H9 (cell line): ENCODE data around the gene MYLK. TPM values are rescaled to one million over a fixed set of nuclear protein-coding genes. Genes with fewer than 3 reads are reported as not detected.

Experiments used
- DNase-seq: peaks from one replicate; pipeline ENCODE4 v3.0.0-alpha.2; 2017
- H2AFZ ChIP-seq: one replicate; pipeline ENCODE4 v1.6.1; 2013; ENCODE audit warnings: mild to moderate bottlenecking, low read length, control low read depth, moderate library complexity
- H2AK5ac ChIP-seq: 2 replicates; pipeline ENCODE4 v1.6.1; 2013; ENCODE audit warnings: low read length, control low read depth, mixed read lengths; ENCODE audit not compliant: insufficient read length
- H2BK120ac ChIP-seq: one replicate; pipeline ENCODE4 v1.6.1; 2013; ENCODE audit warnings: low read depth, mild to moderate bottlenecking, low read length, control low read depth, inconsistent platforms; ENCODE audit not compliant: poor library complexity, severe bottlenecking
- H2BK12ac ChIP-seq: 2 replicates; pipeline ENCODE4 v1.6.1; 2013; ENCODE audit warnings: low read length, control low read depth, mixed read lengths, low read depth; ENCODE audit not compliant: insufficient read length
- H2BK15ac ChIP-seq: 2 replicates; pipeline ENCODE4 v1.6.1; 2013; ENCODE audit warnings: low read depth, low read length, control low read depth
- H2BK20ac ChIP-seq: one replicate; pipeline ENCODE4 v1.6.1; 2013; ENCODE audit warnings: low read depth, mild to moderate bottlenecking, low read length, control low read depth, inconsistent platforms; ENCODE audit not compliant: poor library complexity, severe bottlenecking
- H2BK5ac ChIP-seq: 2 replicates; pipeline ENCODE4 v1.6.1; 2013; ENCODE audit warnings: low read length, control low read depth, mixed read lengths; ENCODE audit not compliant: insufficient read length
- H3K14ac ChIP-seq: 2 replicates; pipeline ENCODE4 v1.6.1; 2013; ENCODE audit warnings: low read length, control low read depth; ENCODE audit not compliant: insufficient read depth
- H3K18ac ChIP-seq: 2 replicates; pipeline ENCODE4 v1.6.1; 2013; ENCODE audit warnings: low read depth, mild to moderate bottlenecking, mixed read lengths, low read length, control low read depth; ENCODE audit not compliant: insufficient read length
- H3K23ac ChIP-seq: 2 replicates; pipeline ENCODE4 v1.6.1; 2013; ENCODE audit warnings: low read length, control low read depth, mixed read lengths, low read depth; ENCODE audit not compliant: insufficient read length
- H3K23me2 ChIP-seq: 2 replicates; pipeline ENCODE4 v1.6.1; 2013; ENCODE audit warnings: low read depth, mild to moderate bottlenecking, mixed read lengths, low read length, control low read depth; ENCODE audit not compliant: insufficient read length, poor library complexity, severe bottlenecking
- H3K27ac ChIP-seq: 2 replicates; pipeline ENCODE4 v1.5.1; 2013; ENCODE audit warnings: low read length, control low read depth, mixed read lengths, low read depth; ENCODE audit not compliant: insufficient read length
- H3K27me3 ChIP-seq: 2 replicates; pipeline ENCODE4 v1.6.1; 2013; ENCODE audit warnings: low read length, control low read depth, inconsistent platforms; ENCODE audit not compliant: insufficient read depth
- H3K4ac ChIP-seq: 2 replicates; pipeline ENCODE4 v1.6.1; 2013; ENCODE audit warnings: low read depth, mild to moderate bottlenecking, control low read depth, inconsistent platforms, low read length, moderate library complexity
- H3K4me1 ChIP-seq: 2 replicates; pipeline ENCODE4 v1.6.1; 2013; ENCODE audit warnings: low read length, control low read depth, inconsistent platforms; ENCODE audit not compliant: insufficient read depth
- H3K4me2 ChIP-seq: 2 replicates; pipeline ENCODE4 v1.6.1; 2013; ENCODE audit warnings: low read length, control low read depth, mixed read lengths; ENCODE audit not compliant: insufficient read length, insufficient read depth
- H3K56ac ChIP-seq: 2 replicates; pipeline ENCODE4 v1.6.1; 2013; ENCODE audit warnings: low read depth, mild to moderate bottlenecking, mixed read lengths, low read length, control low read depth; ENCODE audit not compliant: insufficient read length
- H3K79me1 ChIP-seq: 2 replicates; pipeline ENCODE4 v1.6.1; 2013; ENCODE audit warnings: low read depth, mild to moderate bottlenecking, moderate library complexity, low read length, control low read depth, inconsistent platforms; ENCODE audit not compliant: insufficient read depth, poor library complexity, severe bottlenecking
- H3K79me2 ChIP-seq: 2 replicates; pipeline ENCODE4 v1.6.1; 2013; ENCODE audit warnings: low read length, control low read depth, inconsistent platforms; ENCODE audit not compliant: insufficient read depth
- H3K9ac ChIP-seq: 2 replicates; pipeline ENCODE4 v1.6.1; 2013; ENCODE audit warnings: low read length, control low read depth, mixed read lengths; ENCODE audit not compliant: insufficient read length; ENCODE audit errors: extremely low read depth
- H3K9me3 ChIP-seq: one replicate; pipeline ENCODE4 v1.6.1; 2013; ENCODE audit warnings: low read depth, low read length, inconsistent platforms; ENCODE audit not compliant: control insufficient read depth
- H3T11ph ChIP-seq: one replicate; pipeline ENCODE4 v1.6.1; 2013; ENCODE audit warnings: mild to moderate bottlenecking, low read length, control low read depth, inconsistent platforms
- H4K20me1 ChIP-seq: one replicate; pipeline ENCODE4 v1.6.1; 2013; ENCODE audit not compliant: control insufficient read depth, insufficient read length, insufficient read depth
- H4K5ac ChIP-seq: 2 replicates; pipeline ENCODE4 v1.6.1; 2013; ENCODE audit warnings: low read depth, mild to moderate bottlenecking, mixed read lengths, low read length, control low read depth; ENCODE audit not compliant: insufficient read length
- H4K8ac ChIP-seq: replicated peaks from 2 replicates; pipeline ENCODE4 v1.6.1; 2013; ENCODE audit warnings: low read length, control low read depth, mixed read lengths, low read depth; ENCODE audit not compliant: insufficient read length
- H4K91ac ChIP-seq: 2 replicates; pipeline ENCODE4 v1.6.1; 2013; ENCODE audit warnings: low read depth, mild to moderate bottlenecking, moderate library complexity, mixed read lengths, low read length, control low read depth; ENCODE audit not compliant: insufficient read length
- H3K27ac Mint-ChIP-seq, 3 experiments: 2 replicates in 2 of 3; 3 replicates in 1 of 3; pipeline ENCODE4 v1.8.0; 2020 to 2021; ENCODE audit warnings: mixed read lengths in 3 of 3, mild to moderate bottlenecking in 1 of 3, moderate library complexity in 1 of 3
- H3K27me3 Mint-ChIP-seq: 2 replicates; pipeline ENCODE4 v1.8.0; 2021; ENCODE audit warnings: low read depth, mild to moderate bottlenecking, moderate library complexity, mixed read lengths
- H3K36me3 Mint-ChIP-seq, 3 experiments: 2 replicates in 2 of 3; 3 replicates in 1 of 3; pipeline ENCODE4 v1.8.0; 2020 to 2021; ENCODE audit warnings: low read depth in 3 of 3, mixed read lengths in 3 of 3; ENCODE audit not compliant: insufficient read depth in 1 of 3
- H3K4me1 Mint-ChIP-seq, 2 experiments: 2 replicates each; pipeline ENCODE4 v1.8.0; 2020; ENCODE audit warnings: mixed read lengths in 2 of 2
- H3K4me3 Mint-ChIP-seq, 2 experiments: 2 replicates in 1 of 2; 3 replicates in 1 of 2; pipeline ENCODE4 v1.8.0; 2020 to 2021; ENCODE audit warnings: mild to moderate bottlenecking in 2 of 2, mixed read lengths in 2 of 2, moderate library complexity in 1 of 2
- H3K9me3 Mint-ChIP-seq, 2 experiments: 2 replicates in 1 of 2; 3 replicates in 1 of 2; pipeline ENCODE4 v1.8.0; 2020; ENCODE audit warnings: mild to moderate bottlenecking in 2 of 2, mixed read lengths in 2 of 2, moderate library complexity in 1 of 2
- CTCF ChIP-seq: fragments of 200-600 bp; sonication (generic); conservative IDR thresholded peaks from 3 replicates; pipeline ENCODE4 v1.8.0; 2021; ENCODE audit warnings: antibody characterized with exemption, mild to moderate bottlenecking
- WGBS: extraction: QIAGEN DNeasy Blood & Tissue Kit; methylation state at CpG from one replicate; pipeline ENCODE4 v1.1.7; 2013; ENCODE audit warnings: missing lambda C conversion rate, low lambda C conversion rate, mixed read lengths; ENCODE audit not compliant: insufficient read length; ENCODE audit errors: extremely low coverage; 5-methylcytosine and 5-hydroxymethylcytosine counted together
- total RNA-seq: library from RNA; stranded (reverse); gene quantifications from 2 replicates; pipeline ENCODE4 v1.2.1, GENCODE V29; 2021

Gene MYLK
- total RNA-seq, 1 experiment from 2014 or later: 10.1 TPM

GRCh38 chr3:123723070-123723469 is 161.1 kb downstream of the MYLK start:
- Histone ChIP-seq H3K27ac (no peak overlapping the region), H3K18ac (no peak overlapping the region), H3T11ph (no peak overlapping the region), H3K14ac (no peak overlapping the region), H2BK20ac (no peak overlapping the region), H3K4me2 (no peak overlapping the region), H4K5ac (no peak overlapping the region), H2BK120ac (no peak overlapping the region), H2BK12ac (no peak overlapping the region), H3K23me2 (no peaks in the 10 kb centered on the region), H3K9me3 (no peaks in the 10 kb centered on the region), H3K4ac (no peak overlapping the region), H3K9ac (no peak overlapping the region), H4K91ac (no peak overlapping the region), H3K79me1 (no peaks in the 10 kb centered on the region), H4K20me1 (no peaks in the 10 kb centered on the region), H3K56ac (no peak overlapping the region), H3K23ac (no peak overlapping the region), H2BK5ac (no peak overlapping the region), H3K4me1 (no peaks in the 10 kb centered on the region), H4K8ac (no peak overlapping the region), H3K27me3 (no peaks in the 10 kb centered on the region), H3K79me2 (no peaks in the 10 kb centered on the region), H2BK15ac (no peak overlapping the region), H2AFZ (no peak overlapping the region), H2AK5ac (no peak overlapping the region)
- H3K27me3 Mint-ChIP-seq: no peaks in the 10 kb centered on the region
- no peak for DNase-seq
- H3K9me3 Mint-ChIP-seq: no peaks in the 10 kb centered on the region
- H3K4me1 Mint-ChIP-seq: peaks cover 6 to 12% of the 10 kb centered on the region in 2 experiments
- TF ChIP-seq CTCF: no peak
- no peak overlapping the region for H3K4me3 Mint-ChIP-seq
- H3K27ac Mint-ChIP-seq: no peak overlapping the region
- WGBS: no CpG with 5 or more reads among the region's 4 CpGs
- H3K36me3 Mint-ChIP-seq: no peaks in the 10 kb centered on the region
